Stimulated activated CD4-positive, alpha-beta T cell treated with anti-CD3 and anti-CD28 coated beads, Interleukin-1b, Interleukin-23, amount 100 ng/mL, for 1 hour (primary cell): ENCODE measurements around the gene LRRC57.

ENCODE experiments used
- DNase-seq, 2 donors: peaks; one replicate each; pipeline ENCODE4 v3.0.0-alpha.2; 2020; ENCODE audit warnings: low read depth in 2 of 2

LRRC57 gene

GRCh38 chr15:42490671-42491538 is 57.7 kb downstream of the LRRC57 start, which contains the start of gene ZNF106:
Gene ZNF106, minus strand, starts transcription at chr15:42491141. Its CDS starts 18,852 bp downstream, at chr15:42472289.
- DNase-seq, result peak; percentile 67 to 76

- DNase-seq, result no peak
Measured at GRCh38 chr15:42490291-42490670, 58.3 kb downstream of the LRRC57 start.
